ENCODE results near the gene CHMP3. TPM values are rescaled to one million over a fixed set of nuclear protein-coding genes. Genes with fewer than 3 reads are reported as not detected.

CHMP3 gene
- total RNA-seq, 1 experiment from 2014 or later, result 129 TPM

DNA sequence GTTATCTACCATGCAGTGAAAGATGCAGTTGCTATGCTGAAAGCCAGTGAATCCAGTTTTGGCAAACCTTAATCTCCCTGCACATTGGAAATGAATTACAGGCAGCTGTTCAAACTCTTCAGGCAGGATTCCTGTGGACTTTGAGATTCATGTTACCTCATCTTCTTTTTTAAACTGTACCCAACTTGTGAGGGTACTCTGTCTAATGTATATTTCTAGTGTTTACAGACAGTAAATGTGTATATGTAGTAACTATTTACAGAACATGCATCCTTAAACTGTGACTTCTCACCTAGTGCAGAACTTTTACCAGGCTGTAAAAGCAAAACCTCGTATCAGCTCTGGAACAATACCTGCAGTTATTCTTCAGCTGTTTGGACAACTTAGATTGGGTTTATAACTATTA is 71.2 kb downstream of the CHMP3 start:
- Histone ChIP-seq H3K4me3 (ENCODE audit: low read depth in 2 of 2, low read length in 2 of 2) (no peak overlapping the region), H3K4me1 (ENCODE audit: control insufficient read depth, insufficient read depth, low read length) (peaks cover 2% of the 10 kb centered on the region; the same call in 1 of the 2 replicates), H3K27ac (ENCODE audit: low read length) (no peak overlapping the region), H3K27me3 (ENCODE audit: control insufficient read depth, insufficient read depth, low read length) (no peaks in the 10 kb centered on the region), H3K36me3 (ENCODE audit: control insufficient read depth, insufficient read depth, low read length) (peaks cover 34% of the 10 kb centered on the region), H3K9me3 (ENCODE audit: control insufficient read depth, insufficient read depth, low read depth, low read length) (no peaks in the 10 kb centered on the region)
- intact Hi-C loops (cut with micrococcal nuclease; ENCODE audit: unreplicated experiment) (no loop called here), in situ Hi-C loops (cut with HindIII; ENCODE audit: low pct_unique_long_range_greater_than_20kb, low sequenced_read_pairs) (no loop called here)
- no peak for TF ChIP-seq POLR2AphosphoS5 (IDR thresholded peaks at IDR 0.05; ENCODE audit: low read depth, low read length)
- no peak for TF ChIP-seq SIN3A (IDR thresholded peaks at IDR 0.05; ENCODE audit: borderline replicate concordance, insufficient read depth, low read depth, low read length)
- TF ChIP-seq TCF7L2 (IDR thresholded peaks at IDR 0.05; ENCODE audit: low read depth, low read length), result no peak
- TF ChIP-seq, protein P1, sequence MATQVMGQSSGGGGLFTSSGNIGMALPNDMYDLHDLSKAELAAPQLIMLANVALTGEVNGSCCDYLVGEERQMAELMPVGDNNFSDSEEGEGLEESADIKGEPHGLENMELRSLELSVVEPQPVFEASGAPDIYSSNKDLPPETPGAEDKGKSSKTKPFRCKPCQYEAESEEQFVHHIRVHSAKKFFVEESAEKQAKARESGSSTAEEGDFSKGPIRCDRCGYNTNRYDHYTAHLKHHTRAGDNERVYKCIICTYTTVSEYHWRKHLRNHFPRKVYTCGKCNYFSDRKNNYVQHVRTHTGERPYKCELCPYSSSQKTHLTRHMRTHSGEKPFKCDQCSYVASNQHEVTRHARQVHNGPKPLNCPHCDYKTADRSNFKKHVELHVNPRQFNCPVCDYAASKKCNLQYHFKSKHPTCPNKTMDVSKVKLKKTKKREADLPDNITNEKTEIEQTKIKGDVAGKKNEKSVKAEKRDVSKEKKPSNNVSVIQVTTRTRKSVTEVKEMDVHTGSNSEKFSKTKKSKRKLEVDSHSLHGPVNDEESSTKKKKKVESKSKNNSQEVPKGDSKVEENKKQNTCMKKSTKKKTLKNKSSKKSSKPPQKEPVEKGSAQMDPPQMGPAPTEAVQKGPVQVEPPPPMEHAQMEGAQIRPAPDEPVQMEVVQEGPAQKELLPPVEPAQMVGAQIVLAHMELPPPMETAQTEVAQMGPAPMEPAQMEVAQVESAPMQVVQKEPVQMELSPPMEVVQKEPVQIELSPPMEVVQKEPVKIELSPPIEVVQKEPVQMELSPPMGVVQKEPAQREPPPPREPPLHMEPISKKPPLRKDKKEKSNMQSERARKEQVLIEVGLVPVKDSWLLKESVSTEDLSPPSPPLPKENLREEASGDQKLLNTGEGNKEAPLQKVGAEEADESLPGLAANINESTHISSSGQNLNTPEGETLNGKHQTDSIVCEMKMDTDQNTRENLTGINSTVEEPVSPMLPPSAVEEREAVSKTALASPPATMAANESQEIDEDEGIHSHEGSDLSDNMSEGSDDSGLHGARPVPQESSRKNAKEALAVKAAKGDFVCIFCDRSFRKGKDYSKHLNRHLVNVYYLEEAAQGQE (IDR thresholded peaks at IDR 0.05; ENCODE audit: insufficient read depth in 1 of 2, low read depth in 2 of 2, low read length in 1 of 2), result no peak
- TF ChIP-seq, protein P2, sequence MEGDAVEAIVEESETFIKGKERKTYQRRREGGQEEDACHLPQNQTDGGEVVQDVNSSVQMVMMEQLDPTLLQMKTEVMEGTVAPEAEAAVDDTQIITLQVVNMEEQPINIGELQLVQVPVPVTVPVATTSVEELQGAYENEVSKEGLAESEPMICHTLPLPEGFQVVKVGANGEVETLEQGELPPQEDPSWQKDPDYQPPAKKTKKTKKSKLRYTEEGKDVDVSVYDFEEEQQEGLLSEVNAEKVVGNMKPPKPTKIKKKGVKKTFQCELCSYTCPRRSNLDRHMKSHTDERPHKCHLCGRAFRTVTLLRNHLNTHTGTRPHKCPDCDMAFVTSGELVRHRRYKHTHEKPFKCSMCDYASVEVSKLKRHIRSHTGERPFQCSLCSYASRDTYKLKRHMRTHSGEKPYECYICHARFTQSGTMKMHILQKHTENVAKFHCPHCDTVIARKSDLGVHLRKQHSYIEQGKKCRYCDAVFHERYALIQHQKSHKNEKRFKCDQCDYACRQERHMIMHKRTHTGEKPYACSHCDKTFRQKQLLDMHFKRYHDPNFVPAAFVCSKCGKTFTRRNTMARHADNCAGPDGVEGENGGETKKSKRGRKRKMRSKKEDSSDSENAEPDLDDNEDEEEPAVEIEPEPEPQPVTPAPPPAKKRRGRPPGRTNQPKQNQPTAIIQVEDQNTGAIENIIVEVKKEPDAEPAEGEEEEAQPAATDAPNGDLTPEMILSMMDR (IDR thresholded peaks at IDR 0.05), result no peak
- DNase-seq (ENCODE audit: low read depth, low spot score), result no peak
- CTCF ChIA-PET, result no interaction called here
- POLR2A ChIA-PET, result no interaction called here
- no peak for ATAC-seq
- BruUV-seq (replicated peaks), result no TSS peak

DNA sequence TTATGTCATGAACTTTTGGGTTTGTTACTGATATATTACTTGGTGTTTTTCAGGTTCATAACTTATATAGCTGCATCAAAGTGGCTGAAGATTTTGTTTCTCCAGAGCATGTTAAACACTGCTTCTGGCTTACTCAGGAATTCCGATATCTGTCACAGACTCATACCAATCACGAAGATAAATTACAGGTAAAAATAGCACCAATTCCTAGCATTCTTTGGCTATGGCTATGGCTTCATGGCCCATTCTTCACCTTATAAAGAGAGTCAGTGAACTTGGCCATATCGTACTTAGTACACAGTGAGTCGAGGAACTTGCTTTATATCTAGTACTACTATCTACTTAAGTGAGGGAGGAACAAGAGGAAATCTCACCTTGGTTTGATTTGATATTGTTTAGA is 72.2 kb downstream of the CHMP3 start:
- intact Hi-C loops (cut with micrococcal nuclease; ENCODE audit: unreplicated experiment), result no loop called here
- CTCF ChIA-PET, result no interaction called here
- ATAC-seq (no peak), DNase-seq (ENCODE audit: low read depth, low spot score) (no peak)
- no peak overlapping the region for H3K27ac ChIP-seq (ENCODE audit: low read length)
- in situ Hi-C loops (cut with HindIII; ENCODE audit: low pct_unique_long_range_greater_than_20kb, low sequenced_read_pairs), result no loop called here
- POLR2A ChIA-PET, result no interaction called here
- no peaks in the 10 kb centered on the region for H3K9me3 ChIP-seq (ENCODE audit: control insufficient read depth, insufficient read depth, low read depth, low read length)
- TF ChIP-seq, protein P2 (IDR thresholded peaks at IDR 0.05), result no peak
- TF ChIP-seq TCF7L2 (IDR thresholded peaks at IDR 0.05; ENCODE audit: low read depth, low read length) (no peak), SIN3A (IDR thresholded peaks at IDR 0.05; ENCODE audit: borderline replicate concordance, insufficient read depth, low read depth, low read length) (no peak), POLR2AphosphoS5 (IDR thresholded peaks at IDR 0.05; ENCODE audit: low read depth, low read length) (no peak)
- TF ChIP-seq, protein P1 (IDR thresholded peaks at IDR 0.05; ENCODE audit: insufficient read depth in 1 of 2, low read depth in 2 of 2, low read length in 1 of 2), result no peak
- H3K4me1 ChIP-seq (ENCODE audit: control insufficient read depth, insufficient read depth, low read length), result peaks cover 2% of the 10 kb centered on the region; the same call in 1 of the 2 replicates
- no peak overlapping the region for H3K4me3 ChIP-seq (ENCODE audit: low read depth in 2 of 2, low read length in 2 of 2)
- no TSS peak for BruUV-seq (replicated peaks)
- no peaks in the 10 kb centered on the region for H3K27me3 ChIP-seq (ENCODE audit: control insufficient read depth, insufficient read depth, low read length)
- peaks cover 34% of the 10 kb centered on the region for H3K36me3 ChIP-seq (ENCODE audit: control insufficient read depth, insufficient read depth, low read length)

Measured in Panc1 (cell line).